UCSD-AML1 (cell line): ENCODE measurements around the gene PRKAG2.

ENCODE experiments used
- DNase-seq: peaks from one replicate; lab custom pipeline; 2025; ENCODE audit not compliant: unreplicated experiment; lab: John Stamatoyannopoulos, UW

Gene PRKAG2

DNA sequence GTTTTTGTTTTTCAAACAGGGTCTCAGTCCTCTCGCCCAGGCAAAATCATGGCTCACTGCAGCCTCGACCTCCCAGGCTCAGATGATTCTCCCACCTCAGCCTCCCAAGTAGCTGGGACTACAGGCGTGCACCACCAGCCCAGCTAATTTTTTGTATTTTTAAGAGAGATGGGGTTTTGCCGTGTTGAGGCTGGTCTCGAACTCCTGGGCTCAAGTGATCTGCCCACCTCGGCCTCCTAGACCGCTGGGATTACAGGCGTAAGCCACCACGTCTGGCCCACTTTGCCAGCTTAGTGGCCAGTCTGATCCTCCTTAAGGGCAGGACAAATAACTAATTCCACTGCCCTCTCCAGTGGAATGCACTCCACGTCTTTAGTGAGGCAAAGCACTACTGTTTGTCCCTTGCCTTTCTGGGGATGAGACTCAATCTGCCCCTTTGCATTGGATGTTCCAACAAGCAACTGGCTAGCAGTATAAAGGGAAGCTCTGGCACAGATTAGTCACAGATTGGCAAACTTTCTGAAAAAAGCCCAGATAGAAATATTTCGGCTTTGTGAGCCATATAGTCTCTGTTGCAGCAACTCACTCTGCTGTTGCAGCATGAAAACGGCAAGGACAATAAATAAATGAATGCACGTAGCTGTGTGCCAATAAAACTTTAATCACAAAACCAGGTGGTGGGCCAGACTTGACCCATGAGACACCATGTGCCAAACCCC, 213.4 kb downstream of the PRKAG2 start:
- DNase-seq = no peak

DNA sequence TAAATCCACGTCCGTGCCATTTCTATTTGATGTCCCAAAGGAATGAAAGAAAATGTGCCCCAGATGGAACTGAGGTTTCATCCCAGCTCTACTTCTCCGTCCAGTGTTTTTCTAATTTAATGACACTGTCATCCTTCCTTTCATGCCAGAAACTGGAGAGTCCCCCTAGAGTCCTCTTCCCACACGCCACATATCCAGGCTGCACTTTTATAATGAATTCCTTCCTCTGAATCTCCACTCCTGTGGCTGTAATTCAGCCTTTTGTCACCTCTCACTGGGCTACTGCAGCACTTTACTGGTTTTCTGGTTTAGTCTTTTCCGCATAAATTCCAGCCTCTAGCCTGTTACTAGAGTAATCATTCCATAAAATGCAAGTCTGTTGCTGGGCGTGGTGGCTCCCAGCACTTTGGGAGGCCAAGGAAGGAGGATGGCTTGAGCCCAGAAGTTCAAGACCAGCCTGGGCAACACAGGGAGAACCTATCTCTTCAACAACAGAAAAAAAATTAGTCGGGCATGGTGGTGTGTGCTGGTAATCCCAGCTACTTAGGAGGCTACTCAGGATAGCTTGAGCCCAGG, 214.6 kb downstream of the PRKAG2 start:
- DNase-seq = no peak

DNA sequence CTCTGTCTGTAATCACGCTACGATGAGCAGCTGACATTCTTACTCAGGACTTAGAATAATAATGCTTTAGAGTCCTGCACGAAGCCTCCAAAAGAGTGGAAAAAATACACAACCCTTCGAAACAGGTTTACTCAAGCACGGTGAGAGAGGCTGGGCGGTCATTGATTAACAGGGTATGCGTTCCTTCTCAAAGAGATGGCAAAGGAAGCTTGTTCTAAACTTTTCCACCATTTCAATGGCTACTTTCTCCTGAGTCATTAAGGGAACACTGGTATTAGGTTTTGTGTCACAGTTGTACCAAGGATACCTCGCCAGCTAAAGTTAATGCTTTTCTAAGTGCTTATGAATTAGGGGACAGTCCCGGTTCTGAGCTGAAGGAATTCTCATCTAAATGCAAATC, 215.3 kb downstream of the PRKAG2 start:
- DNase-seq = no peak

DNA sequence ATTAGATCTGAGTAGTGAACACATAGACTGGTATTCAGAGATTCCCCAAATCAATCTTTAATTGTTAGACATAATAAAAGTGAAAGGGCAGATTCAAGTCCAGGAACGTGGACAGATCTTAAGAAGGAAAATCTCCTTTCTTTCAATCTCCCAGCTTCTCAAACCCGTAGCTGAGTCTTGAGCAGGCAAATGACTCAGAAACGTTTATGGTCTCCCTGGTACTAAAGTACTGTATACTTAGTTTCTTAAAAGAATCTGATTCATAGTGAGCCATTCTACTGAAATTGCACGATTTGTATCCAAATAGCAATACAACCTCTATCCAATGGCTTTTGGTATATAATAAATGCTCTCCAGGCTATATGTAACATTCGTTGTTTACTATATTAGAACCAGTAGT, 216.8 kb downstream of the PRKAG2 start:
- no peak for DNase-seq

DNA sequence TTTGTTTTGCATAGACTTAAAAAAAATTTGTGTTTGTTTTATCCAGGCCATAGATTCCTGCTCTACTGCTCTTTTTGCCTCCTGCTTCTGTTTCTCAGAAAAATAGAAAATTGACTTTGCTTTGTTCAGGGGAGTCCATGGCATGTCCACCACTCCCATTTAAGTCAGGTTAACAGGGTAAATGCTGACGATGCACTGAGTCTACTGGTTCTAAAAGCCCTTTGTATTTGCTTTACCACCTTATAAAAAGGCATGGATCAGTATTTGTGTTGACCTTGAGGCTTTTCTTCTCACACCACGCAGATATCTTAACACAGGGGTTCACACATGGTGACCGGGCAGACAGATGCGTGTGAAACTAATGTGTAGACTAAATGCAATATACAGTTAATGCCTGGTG, 217.7 kb downstream of the PRKAG2 start:
- DNase-seq = no peak

DNA sequence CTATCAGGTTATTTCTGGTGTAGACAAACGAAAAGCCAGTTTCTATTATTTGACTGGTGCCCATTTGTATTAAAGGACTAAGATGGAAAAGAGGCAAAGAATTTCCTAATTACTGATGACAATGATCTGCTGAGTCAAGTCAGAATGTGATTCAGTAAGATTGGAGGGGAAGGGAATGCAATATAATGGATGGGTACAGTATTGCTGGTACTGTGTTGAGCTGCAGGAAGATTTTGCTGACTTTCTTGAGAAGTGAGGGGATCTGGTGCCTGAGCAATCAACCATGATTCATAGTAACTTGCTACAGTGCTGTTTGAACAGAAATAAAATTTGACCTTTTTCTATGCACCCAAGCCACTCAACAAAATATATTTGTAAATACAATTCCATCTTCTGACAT, 218.1 kb downstream of the PRKAG2 start:
- DNase-seq = no peak

DNA sequence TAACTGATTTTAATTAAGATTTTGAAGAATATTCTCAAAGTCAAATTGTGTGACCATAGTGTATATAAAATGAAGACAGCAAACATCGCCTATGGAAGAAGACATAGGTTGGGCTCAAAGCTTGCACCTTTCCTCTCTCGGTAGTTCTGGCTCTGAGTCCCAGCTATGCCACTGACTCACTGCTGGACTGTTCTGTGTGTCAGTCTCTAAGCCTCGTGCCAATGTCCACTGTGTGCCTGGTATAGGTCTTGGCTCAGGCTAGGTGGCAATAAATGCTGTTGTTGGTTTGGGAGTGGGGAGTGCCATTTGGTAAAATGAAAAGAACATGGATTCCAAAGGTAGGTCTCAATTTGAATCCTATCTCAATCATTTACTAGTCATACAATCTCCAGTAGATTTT, 219.7 kb downstream of the PRKAG2 start:
- DNase-seq = no peak

DNA sequence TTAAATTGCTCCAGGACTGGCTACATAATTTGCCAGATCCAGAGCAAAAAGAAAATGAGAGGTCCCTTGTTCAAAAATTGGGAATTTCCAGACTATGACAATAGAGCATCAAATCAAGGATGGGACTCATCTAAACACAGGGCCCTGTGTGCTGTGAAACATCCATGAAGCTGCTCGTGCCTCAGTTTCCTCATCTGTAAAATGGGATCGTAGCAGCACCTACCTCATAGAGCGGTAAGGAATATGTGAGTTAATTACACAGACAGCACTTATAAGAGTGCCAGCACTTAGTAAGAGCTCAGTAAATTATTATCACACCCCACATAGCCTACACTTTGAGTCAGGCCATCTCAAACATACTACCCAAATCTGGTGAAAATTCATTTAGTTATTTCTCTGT, 221.4 kb downstream of the PRKAG2 start:
- no peak for DNase-seq

DNA sequence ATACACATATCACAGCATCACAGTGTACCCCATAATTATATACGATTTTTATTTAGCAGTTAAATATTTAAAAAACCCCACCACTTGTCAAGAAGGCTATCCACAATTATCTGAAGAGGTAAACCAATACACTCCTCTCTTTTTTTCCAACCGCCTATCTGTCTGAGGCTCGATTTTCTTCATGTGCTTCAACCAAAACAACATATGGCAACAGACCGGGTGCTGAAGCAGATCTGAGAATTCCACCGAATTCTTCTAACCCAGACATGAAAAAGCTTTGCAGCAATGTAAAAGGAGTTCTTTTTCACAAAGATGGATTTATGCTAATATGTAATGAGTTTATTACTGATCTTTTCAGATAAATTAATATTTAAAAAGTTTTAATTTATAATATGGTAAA, 224.8 kb downstream of the PRKAG2 start:
- no peak for DNase-seq

DNA sequence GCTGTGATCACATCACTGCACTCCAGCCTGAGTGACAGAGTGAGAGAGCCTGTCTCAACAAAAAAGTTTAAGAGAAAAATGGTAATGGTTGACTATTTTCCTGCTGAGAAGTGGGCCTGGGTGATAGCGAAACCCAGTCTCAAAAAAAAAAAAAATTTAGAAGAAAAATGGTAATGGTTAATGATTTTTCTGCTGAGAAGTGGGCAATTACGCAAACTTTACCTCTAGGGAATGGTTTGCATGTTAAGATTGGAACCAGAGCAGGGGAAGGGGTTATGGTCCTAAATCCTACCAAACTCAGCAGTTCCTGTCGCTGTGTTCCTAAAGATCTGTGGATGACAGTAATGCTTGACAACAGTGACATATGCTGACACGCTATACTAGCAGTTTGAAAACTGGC, 226.8 kb downstream of the PRKAG2 start:
- DNase-seq = no peak

DNA sequence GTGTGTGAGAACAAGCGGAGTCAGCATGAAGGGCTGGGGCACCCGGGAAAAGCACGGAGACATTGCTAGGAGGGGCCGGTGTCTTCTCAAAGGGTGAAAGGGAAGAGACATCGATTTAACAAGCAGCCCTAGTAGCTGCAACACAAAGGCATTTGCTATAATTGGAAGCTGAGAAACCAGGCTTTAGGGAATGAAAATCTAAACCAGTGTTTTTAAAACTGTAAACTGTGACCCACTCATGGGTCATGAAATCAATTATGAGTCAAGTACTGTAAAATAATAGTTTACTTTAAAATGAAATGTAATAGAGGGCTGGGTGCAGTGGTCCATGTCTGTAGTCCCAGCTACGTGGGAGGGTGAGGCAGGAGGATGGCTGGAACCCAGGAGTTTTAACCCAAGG, 228.5 kb downstream of the PRKAG2 start:
- no peak for DNase-seq

DNA sequence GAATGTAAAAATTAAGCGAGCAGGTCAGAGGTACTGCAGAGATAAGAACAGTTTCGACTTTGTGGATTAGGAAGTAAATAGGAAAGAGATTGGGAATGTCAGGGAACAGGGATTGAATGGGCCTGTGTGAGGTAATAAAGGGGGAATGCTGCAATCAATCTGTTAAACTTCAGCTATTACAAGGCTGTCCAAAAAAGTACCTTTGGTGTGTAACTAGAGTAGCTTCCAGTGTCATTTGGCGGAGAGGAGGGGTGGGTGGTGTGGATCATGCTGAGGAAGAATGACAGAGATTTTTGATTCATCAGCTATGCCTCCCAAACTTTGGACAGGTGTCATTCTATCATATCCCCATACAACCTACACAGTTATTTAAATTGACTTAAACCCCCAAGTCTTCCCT, 229.0 kb downstream of the PRKAG2 start:
- no peak for DNase-seq

DNA sequence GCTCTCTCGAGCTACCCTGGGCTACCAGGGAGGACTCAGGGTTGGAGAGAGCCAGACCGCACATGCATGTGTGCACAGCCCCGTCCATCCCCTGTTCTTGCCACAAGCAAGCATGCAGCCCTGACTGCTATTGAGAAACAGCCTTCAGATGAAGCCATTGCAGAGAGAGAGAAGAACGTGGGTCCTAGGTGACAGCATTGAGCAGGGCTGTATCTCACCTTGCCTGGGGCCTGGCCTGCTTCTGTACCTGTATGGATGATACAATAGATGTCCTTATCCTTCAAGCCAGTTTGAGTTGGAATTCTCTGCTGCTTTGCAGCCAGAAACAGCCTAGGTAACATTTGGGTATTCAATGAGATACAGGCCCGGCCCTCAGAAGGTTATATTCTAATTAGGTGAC, 229.9 kb downstream of the PRKAG2 start:
- DNase-seq = no peak

DNA sequence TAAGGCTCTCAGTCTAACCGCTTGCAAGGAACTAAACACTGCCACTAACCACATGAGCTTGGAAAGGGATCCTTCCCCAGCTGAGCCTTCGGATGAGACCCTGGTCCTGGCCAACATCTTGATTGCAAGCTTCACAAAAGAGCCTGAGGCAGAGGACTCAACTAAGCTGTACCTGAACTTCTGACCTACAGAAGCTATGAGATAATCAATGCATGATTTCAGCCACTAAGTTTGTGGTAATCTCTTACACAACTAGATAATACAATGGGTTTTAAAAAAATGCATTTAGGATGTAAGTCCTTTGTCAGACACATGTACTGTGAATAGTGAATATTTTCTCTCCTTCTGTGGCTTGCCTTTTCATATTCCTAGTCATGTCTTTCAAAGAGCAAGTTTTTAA, 231.6 kb downstream of the PRKAG2 start:
- DNase-seq = no peak

DNA sequence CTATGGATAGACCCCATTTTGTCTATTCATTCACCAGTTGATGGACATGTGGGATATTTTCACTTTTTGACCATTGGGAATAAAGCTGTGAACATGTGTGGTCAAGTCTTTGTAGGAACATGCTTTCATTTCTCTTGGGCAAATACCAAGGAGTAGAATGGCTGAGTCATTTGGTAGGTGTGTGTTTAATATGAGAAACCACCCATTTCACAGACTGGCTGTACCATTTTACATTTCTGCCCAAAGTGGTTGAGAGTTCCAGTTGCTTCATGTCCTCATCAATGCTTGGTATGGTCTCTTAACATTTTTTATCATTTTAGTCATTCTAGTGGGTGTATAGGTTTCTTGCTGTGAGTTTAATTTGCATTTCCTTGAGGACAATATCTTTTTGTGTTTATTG, 232.4 kb downstream of the PRKAG2 start:
- no peak for DNase-seq

DNA sequence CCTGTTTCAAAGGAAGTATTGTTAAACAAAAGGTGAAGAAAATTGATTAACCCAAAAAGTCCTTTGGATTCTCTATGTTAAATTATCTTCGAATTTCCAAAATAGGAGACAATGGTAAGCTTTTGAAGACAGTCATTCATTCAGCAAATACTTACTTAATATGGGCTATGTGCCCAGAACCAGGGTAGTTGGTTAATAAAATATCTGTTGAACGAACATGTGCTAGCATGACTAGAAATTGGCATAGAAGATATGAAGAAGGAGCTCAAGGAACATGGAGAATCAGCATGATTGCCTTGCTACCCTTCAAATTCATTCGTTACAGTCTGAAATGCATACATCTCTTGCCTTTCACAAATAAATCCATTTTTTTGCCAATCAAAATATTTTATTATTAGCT, 234.2 kb downstream of the PRKAG2 start:
- no peak for DNase-seq

DNA sequence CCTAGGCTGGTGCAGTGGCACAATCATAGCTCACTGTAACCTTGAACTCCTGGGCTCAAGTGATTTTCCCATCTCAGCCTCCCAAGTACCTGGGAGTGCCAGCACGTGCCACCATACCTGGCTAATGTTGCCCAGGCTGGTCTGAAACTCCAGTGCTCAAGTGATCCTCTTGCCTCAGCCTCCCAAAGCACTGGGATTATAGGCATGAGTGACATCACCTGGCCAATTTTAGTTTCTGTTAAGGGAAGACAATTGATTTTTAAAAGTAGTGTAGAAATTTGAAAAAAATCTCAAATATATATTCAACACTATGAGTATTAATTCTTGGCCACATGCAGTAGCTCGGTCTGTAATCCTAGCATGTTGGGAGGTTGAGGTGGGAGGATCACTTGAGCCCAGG, 235.3 kb downstream of the PRKAG2 start:
- DNase-seq = no peak

DNA sequence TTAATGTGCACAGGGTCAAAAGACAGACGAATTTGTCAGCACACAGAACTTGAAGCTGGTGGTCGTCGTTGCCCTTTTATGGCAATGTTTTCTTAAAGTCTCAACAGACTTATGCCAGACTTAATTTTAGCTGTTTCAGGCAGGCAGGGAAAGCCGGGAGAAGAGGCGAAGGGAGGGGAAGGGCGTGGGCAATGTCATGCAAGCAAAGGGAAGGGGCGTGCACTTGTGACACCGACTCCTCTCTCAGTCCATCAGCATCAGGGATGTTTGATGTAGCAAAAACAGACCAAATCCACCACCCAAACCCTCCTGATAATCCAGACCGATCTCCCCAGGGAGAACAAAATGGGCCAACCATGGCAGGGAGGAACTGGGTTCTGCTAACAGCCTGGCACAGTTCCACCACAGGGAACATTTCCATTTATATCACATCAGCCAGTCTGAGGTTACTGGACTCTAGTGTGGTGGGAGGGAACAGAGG, 239.1 kb downstream of the PRKAG2 start:
- DNase-seq = no peak

DNA sequence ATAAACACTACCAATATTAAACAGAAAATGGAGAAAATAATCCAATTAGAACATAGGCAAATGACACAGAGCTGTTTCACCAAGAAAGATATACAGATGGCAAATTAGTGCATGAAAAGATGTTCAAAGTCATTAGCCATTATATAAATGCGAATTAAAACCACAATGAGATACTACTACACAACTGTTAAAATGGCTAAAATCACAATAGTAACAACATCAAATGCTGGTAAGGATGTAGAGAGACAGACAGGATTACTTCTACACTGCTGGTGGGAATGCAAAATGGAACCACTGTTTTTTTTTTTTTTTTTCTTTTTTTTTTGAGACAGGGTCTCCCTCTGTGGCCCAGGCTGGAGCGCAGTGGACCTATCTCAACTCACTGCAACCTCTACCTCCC, 242.3 kb downstream of the PRKAG2 start:
- DNase-seq = no peak

DNA sequence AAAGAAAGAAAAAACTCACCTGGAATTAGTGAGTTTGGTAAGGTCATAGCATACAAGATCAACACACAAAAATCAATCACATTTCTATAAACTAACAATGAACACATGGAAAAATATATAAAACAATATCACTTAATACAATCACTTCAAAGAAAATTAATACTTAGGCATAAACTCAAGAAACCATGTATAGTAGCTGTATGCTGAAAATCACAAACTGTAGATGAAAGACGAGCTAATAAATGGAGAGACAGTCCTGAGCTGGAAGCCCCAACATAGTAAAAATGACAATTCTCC, 243.5 kb downstream of the PRKAG2 start:
- DNase-seq = no peak

DNA sequence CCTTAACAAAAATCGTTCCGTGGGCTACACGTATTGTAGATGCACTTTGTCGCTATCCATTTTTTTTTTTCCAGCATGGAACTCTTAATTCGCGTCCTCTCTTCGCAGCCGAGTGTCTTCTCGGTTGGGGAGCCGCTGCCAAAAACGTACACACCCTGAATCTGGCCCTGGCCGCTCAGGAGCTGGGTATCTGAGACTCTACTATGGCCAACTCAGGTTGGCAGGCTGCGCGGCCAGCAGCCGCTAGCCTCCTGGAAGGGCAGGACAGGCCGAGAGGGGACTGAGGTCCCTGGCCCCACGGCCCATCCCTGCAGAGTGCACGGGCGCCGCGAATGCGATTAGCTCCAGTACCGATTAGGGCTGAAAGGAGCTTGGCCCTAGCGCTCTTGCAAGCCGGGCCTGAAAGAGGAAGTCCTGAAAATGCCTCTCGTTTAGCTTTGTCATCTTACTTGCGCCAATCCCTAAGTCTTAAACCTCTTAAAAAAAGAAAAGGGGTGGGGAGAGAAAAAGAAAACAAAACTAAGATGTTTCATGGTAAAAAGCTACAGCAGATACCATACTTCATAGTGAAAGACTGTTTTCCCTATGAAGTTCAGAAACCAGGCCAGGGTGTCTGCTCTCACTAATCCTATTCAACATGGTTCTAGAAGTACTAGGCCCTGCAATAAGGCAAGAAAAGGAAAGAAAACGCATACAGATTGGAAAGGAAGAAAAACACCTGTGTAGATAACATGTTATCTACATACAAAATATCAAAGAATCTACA, 244.0 kb downstream of the PRKAG2 start:
- peak; percentile 61 for DNase-seq

DNA sequence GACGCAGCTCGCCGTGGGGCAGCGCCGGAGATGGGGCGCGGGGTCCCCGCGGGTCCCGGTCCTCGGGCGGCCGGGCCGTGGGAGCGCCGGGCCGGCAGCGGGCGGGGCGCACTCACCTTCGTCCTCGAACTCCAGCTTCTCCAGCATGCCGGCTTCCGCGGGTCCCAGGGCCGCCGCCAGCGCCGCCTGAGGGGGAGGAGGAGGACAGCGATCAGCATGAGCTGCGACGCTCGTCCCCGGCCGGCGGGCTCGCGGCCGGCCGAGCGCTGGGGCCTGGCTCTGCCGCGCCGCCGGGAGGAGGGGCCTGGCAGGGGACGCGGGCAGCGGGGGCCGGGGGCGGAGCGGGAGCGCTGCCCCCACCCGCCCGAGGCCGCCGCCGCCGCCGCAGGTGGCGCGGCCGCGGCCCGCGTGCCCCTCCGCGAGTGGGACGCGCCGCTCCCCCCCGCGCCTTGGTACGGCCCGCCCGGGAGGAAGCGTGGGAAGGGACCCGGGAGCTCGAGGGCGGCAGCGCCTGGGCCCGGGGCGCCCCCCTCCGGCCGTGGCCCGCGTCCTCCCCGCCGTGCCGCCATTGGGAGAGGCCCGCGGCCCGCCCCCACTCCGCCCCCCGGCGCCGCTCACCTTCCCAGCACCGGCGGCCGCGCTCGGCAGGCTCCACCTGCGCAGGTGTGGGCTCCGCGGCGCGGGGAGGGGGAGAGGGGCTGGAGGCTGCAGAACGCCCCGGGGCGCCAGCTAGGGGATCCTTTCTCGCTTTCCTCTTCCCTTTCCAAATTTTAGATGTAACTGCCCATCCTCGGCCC, 244.8 kb downstream of the PRKAG2 start:
- DNase-seq = peak; percentile 85
